ENCODE results near the gene CCDC157.
"Not testable (repeated sequence)": the region's sequence is repeated elsewhere in the genome, so short reads cannot be mapped to it uniquely, and the experiment has no call there.

CCDC157 gene

GRCh38 chr22:30392661-30393321, 36.0 kb downstream of the CCDC157 start:
- no peak for DNase-seq

GRCh38 chr22:30393322-30393680, 36.5 kb downstream of the CCDC157 start:
- no peak for DNase-seq

GRCh38 chr22:30393885-30394284, 37.1 kb downstream of the CCDC157 start:
- DNase-seq: no peak

- peak in 1 of 2 donors; percentile 34 for DNase-seq
Observed at GRCh38 chr22:30396871-30397655, 40.3 kb downstream of the CCDC157 start, which contains the start of gene SEC14L2. TSS of gene SEC14L2 (plus strand) at chr22:30397018. CDS start at chr22:30397117, 99 bp downstream.

DNA sequence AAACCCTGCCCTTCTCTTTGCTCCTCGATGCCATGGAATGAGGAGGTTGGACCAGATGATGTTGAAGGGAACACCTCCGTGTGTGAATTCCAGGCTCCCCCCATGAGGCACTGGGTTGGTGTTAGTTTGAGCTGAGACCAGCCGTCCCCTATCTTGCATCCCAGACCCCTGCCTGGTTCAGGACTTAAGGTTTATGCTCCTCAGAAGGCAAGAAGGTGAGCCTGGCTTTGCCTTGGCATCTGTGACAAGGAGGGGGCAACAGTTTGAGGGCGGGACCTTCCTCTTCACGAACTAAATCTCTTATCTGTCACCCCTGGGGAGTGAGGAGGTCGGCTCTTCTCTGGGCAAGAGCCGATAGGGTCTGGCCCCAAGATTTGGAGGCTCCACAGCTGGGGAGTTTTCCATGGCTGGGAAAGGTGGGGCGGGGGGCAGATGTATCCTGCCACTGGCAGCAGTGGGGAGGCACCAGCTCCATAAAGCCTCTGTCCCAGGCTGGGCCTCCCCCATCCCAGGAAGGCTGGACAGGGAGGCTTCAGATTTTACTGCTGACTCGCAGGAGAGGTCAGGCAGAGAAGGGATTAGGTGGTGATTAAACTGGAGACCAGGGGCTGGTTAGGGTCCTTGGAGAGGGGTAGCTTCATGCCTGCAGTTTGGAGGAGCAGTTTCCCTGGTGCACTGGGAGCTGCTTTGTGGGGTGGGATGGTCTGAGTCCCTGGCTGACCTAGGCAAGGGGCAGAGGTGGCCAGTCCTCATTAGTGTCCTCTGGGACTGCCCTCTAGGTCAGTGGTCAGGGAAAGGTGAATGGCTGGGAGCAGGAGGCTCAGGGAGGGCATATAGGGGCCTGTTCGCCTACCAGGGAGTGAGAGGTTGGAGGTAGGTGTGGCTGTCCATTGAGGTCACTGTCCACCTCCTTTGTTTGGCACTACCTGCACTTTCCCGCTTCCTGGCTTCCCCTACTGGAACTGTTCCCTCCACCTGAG, 41.1 kb downstream of the CCDC157 start:
- no peak for DNase-seq

- DNase-seq: no peak
Observed at GRCh38 chr22:30398685-30399680, 42.2 kb downstream of the CCDC157 start.

GRCh38 chr22:30399718-30400117, 42.9 kb downstream of the CCDC157 start:
- no peak for DNase-seq

DNA sequence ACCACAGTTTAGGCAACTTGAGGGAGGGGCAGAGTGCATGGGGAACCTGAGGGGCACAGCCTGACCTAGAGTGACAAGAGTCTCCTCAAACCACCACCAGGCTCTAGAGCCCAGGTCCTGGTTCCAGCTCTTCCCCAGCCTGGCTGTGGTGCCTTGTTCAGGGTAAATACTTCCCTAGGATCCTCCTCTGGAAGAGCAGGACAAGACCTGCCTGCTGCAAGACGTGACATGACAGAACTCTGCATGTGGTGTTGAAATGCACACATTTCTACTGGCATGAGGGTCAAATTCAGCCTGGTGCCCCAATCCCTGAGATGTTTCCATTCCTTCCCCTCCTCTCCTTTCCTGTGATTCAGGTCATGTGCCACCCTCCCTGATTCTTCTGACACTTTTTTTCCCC, 43.4 kb downstream of the CCDC157 start:
- DNase-seq: no peak

DNA sequence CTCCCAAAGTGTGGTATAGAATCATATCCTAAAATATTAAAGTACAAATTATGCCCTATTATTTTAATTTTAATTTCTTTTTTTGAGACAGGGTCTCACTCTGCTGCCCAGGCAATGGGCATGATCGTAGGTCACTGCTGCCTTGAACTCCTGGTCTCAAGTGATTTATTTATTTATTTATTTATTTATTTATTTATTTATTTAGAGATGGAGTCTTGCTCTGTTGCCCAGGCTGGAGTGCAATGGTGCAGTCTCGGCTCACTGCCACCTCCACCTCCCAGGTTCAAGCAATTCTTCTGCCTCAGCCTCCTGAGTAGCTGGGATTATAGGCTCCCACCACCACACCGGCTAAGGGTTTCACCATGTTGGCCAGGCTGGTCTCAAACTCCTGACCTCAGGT, 44.2 kb downstream of the CCDC157 start:
- DNase-seq: not testable (repeated sequence)

DNA sequence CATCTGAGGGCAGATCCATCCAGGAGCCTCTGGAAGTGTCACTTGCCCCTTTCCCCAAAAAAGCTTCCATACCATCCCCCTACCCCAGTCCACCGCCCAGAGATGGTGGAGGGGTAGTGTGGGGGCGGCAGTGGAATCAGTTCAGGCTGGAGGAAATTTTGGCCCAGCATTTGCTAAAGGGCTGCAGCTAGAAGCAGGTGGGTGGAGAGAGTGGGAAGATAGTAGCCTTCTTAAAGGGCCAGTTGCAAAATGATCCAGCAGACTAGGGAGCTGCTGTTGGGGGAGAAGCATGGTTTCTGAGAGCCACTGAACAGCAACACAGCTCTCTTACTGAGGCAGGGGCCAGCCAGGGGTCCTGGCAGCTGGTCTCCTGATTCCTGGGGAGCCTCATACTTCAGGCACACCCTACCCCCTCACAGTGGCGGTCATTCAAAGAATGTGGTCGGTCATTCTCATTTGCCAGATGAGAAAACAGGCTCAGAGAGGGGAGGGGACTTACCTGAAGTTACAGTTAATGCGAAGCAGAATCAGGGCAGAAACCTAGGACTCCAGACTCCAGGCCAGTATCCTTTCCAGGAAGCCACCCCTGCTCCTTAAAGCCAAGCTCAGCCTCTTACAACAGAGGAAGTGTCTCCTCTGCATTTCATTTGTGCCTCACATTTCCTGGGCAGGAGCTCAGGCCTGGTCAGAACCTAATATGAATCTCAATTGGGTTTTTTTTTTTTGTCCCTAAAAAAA, 45.4 kb downstream of the CCDC157 start:
- DNase-seq: peak; percentile 32 to 65

DNA sequence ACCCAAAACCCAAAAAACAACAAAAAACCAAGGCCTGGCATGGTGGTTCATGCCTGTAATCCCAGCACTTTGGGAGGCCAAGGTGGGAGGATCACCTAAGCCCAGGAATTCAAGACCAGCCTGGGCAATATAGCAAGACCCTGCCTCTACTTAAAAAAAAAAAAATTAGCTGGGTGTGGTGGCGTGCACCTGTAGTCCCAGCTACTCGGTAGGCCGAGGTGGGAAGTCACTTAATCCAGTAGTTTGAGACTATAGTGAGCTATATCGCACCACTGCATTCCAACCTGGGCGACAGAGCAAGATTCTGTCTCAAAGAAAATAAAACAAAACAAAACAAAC, 45.9 kb downstream of the CCDC157 start:
- not testable (repeated sequence) for DNase-seq

- no peak for DNase-seq
Observed at GRCh38 chr22:30404307-30404706, 47.5 kb downstream of the CCDC157 start.

- DNase-seq: no peak
Observed at GRCh38 chr22:30405731-30406130, 48.9 kb downstream of the CCDC157 start.

DNA sequence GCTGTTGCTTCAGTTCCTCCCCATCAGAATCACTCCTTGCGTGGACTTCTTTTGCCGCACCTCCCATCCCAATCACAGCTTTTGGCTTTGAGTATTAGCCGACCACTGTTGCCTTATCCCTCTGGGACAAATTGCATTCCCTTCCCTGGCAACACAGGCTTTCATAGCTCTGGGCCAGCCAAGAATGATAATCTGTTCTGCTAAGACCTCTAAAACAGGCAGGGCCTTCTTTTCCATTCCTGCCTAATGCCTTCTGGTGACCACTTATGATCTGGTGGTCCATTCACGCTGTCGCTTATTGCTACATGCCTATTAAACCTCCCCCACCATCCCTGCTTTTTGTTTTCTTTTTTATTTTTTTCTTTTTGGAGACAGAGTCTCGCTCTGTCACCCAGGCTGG, 49.6 kb downstream of the CCDC157 start:
- no peak for DNase-seq

GRCh38 chr22:30408388-30409102, 51.7 kb downstream of the CCDC157 start:
- no peak for DNase-seq

DNA sequence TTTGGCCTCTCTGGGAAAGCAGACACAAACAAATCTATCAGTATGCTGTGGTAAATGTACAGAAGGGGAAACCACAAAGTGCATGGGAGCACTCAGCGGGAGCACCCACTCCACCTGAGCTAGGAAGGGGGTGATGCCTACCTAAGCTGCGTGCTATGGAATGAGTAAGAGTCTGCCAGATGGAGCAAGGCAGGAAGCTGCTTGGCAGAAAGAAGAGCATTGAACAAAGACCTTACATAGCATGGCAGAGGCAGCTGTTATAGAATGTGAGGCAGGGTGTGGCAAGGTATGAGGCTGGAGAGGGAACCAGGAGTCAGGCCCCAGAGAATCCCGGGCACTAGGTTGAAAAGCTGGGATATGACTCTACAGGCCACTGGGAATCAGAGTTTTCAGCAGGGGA, 55.0 kb downstream of the CCDC157 start:
- DNase-seq: no peak

GRCh38 chr22:30413001-30413400, 56.2 kb downstream of the CCDC157 start:
- no peak for DNase-seq

DNA sequence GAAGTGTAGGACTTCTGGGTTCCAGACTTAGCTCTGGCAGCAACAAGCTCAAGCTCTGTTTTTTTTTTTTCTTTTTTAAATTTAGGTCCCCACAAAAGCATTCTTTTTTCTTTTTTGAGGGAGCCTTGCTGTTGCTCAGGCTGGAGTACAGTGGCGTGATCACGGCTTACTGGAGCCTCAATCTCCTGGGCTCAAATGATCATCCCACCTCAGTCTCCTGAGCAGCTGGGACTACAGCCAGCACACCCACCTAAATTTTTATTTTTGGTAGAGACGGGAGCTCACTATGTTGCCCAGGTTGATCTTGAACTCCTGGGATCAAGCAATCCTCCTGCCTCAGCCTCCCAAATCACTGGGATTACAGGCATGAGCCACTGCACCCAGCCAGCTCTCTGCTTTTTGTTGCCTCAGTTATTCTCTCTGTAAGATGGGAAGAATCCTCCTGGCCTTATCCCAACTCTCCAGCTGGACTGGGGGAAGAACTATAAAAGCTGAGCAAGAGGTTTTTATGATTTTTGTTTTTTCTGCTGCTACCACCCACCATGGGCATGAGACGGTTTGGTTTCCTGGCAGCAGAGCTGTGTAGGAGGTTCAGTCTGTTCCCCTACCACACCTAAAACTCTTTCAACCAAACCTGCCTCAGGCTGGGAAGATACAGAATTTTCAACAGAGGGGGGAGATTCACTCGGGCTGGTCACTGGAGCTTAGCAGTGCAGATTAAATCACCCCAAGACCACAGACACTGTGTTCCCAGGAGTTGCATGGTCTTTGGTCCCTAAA, 57.1 kb downstream of the CCDC157 start:
- DNase-seq: peak in 1 of 2 donors; percentile 41

GRCh38 chr22:30414525-30415047, 57.8 kb downstream of the CCDC157 start:
- no peak for DNase-seq

All from inflammatory macrophage (primary cell).